ENCODE measurements around the gene RSPO4.

GRCh38 chr20:1017677-1018076 is 15.6 kb upstream of the RSPO4 start:
- TF ChIP-seq CTCF (IDR thresholded peaks at IDR 0.05; ENCODE audit: insufficient read depth, low read depth, low read length) (no peak), EZH2 (IDR thresholded peaks at IDR 0.05; ENCODE audit: insufficient read depth, low read length) (no peak)
